B cell (primary cell): ENCODE measurements around the gene WDR83. TPM values are rescaled to one million over a fixed set of nuclear protein-coding genes. Genes with fewer than 3 reads are reported as not detected.

ENCODE experiments used
- ATAC-seq: fragments of 200-7000 bp; cut with Tn5 transposase; one replicate; pipeline ENCODE4 v1.10.0; 2021; ENCODE audit warnings: low read depth, mild to moderate bottlenecking, moderate number of reproducible peaks, moderate library complexity
- CTCF ChIA-PET: fragments of 350-600 bp; sonication (Branson Sonifier 250); formaldehyde crosslinking; loops from one replicate; lab custom pipeline; 2021; ENCODE audit warnings: antibody characterized with exemption, inconsistent platforms; lab: Charles Lee
- POLR2A ChIA-PET: fragments of 350-600 bp; sonication (Branson Sonifier 250); formaldehyde crosslinking; loops from one replicate; lab custom pipeline; 2021; ENCODE audit warnings: antibody characterized with exemption; lab: Charles Lee
- DNase-seq: peaks from one replicate; pipeline ENCODE4 v3.0.0; 2013
- H2AFZ ChIP-seq: 2 replicates; pipeline ENCODE4 v1.6.1; 2012; ENCODE audit warnings: mild to moderate bottlenecking, low read depth, low read length; ENCODE audit not compliant: insufficient read depth, poor library complexity, severe bottlenecking
- H3K27ac ChIP-seq, 2 donors: 1 replicate in 1 of 2; 2 replicates in 1 of 2; pipeline ENCODE4 v1.5.1; 2012 to 2013; ENCODE audit warnings: low read length in 2 of 2, mild to moderate bottlenecking in 2 of 2, moderate library complexity in 1 of 2
- H3K27me3 ChIP-seq, 4 experiments: fragments of 200-600 bp in 1 of 4; sonication (generic) in 1 of 4; replicated peaks in 1 of 4; 1 replicate in 2 of 4; 2 replicates in 2 of 4; pipeline versions ENCODE4 v1.6.1 to v1.7.0; 2013 to 2016; ENCODE audit warnings: low read length in 3 of 4, mild to moderate bottlenecking in 2 of 4, mixed read lengths in 1 of 4, moderate library complexity in 1 of 4; ENCODE audit not compliant: insufficient read depth in 4 of 4, control insufficient read depth in 3 of 4; ENCODE audit errors: control extremely low read depth in 1 of 4
- H3K36me3 ChIP-seq, 2 experiments: replicated peaks in 1 of 2; 1 replicate in 1 of 2; 2 replicates in 1 of 2; pipeline versions ENCODE4 v1.6.1 to v1.7.1; 2013; ENCODE audit warnings: low read length in 1 of 2; ENCODE audit not compliant: insufficient read depth in 2 of 2, control insufficient read depth in 1 of 2; ENCODE audit errors: control extremely low read depth in 1 of 2, extremely low read depth in 1 of 2
- H3K4me1 ChIP-seq, 2 donors: fragments of 200-600 bp in 1 of 2; sonication (generic) in 1 of 2; 1 replicate in 1 of 2; 2 replicates in 1 of 2; pipeline versions ENCODE4 v1.5.1 to v1.6.1; 2013 to 2017; ENCODE audit warnings: low read length in 2 of 2; ENCODE audit not compliant: control insufficient read depth in 2 of 2, insufficient read depth in 2 of 2
- H3K4me2 ChIP-seq: replicated peaks from 2 replicates; pipeline ENCODE3; 2012; ENCODE audit warnings: mild to moderate bottlenecking, low read depth, low read length; ENCODE audit not compliant: poor library complexity, severe bottlenecking
- H3K4me3 ChIP-seq, 5 experiments: fragments of 200-600 bp in 1 of 5; sonication (generic) in 1 of 5; 1 replicate in 3 of 5; 2 replicates in 2 of 5; pipeline versions ENCODE4 v1.5.1 to v1.7.0; 2011 to 2016; ENCODE audit warnings: low read length in 4 of 5, mild to moderate bottlenecking in 4 of 5, low read depth in 2 of 5, control low read depth in 1 of 5, moderate library complexity in 1 of 5; ENCODE audit not compliant: insufficient read depth in 1 of 5; ENCODE audit errors: control extremely low read depth in 1 of 5, extremely low read depth in 1 of 5
- H3K79me2 ChIP-seq: fragments of 200-600 bp; sonication (generic); one replicate; pipeline ENCODE4 v1.6.0; 2016; ENCODE audit warnings: low read length; ENCODE audit not compliant: control insufficient read depth, insufficient read depth
- H3K9ac ChIP-seq: fragments of 200-600 bp; sonication (generic); 2 replicates; pipeline ENCODE4 v1.6.1; 2017; ENCODE audit warnings: mild to moderate bottlenecking, low read length, moderate library complexity
- H3K9me3 ChIP-seq, 3 donors: one replicate each; pipeline versions ENCODE4 v1.6.1 to v1.7.1; 2013; ENCODE audit warnings: low read length in 2 of 3; ENCODE audit not compliant: control insufficient read depth in 2 of 3, insufficient read depth in 1 of 3; ENCODE audit errors: control extremely low read depth in 1 of 3
- H4K20me1 ChIP-seq: 2 replicates; pipeline ENCODE4 v1.6.0; 2012; ENCODE audit warnings: mild to moderate bottlenecking, low read length; ENCODE audit not compliant: insufficient read depth, control insufficient read depth, poor library complexity, severe bottlenecking
- H3K27ac Mint-ChIP-seq: one replicate; pipeline ENCODE4 v1.8.0; 2021; ENCODE audit warnings: mixed read lengths
- H3K27me3 Mint-ChIP-seq: one replicate; pipeline ENCODE4 v1.8.0; 2021; ENCODE audit warnings: mixed read lengths
- H3K4me1 Mint-ChIP-seq: one replicate; pipeline ENCODE4 v1.8.0; 2021; ENCODE audit warnings: mixed read lengths
- H3K4me3 Mint-ChIP-seq: one replicate; pipeline ENCODE4 v1.8.0; 2021; ENCODE audit warnings: mixed read lengths
- H3K9me3 Mint-ChIP-seq: one replicate; pipeline ENCODE4 v1.8.0; 2022; ENCODE audit warnings: mixed read lengths; ENCODE audit not compliant: insufficient read depth
- EZH2 ChIP-seq: IDR thresholded peaks from 2 replicates; pipeline ENCODE4 v1.6.1; 2012; ENCODE audit warnings: borderline replicate concordance, low read depth, mild to moderate bottlenecking, moderate library complexity, low read length; ENCODE audit not compliant: insufficient read depth, poor library complexity, severe bottlenecking
- WGBS: methylation state at CpG from one replicate; pipeline ENCODE4 v1.1.5; 2013; ENCODE audit warnings: missing lambda C conversion rate; ENCODE audit not compliant: insufficient coverage; 5-methylcytosine and 5-hydroxymethylcytosine counted together
- intact Hi-C: fragments of 100-400 bp; cut with micrococcal nuclease; formaldehyde crosslinking; loops from one replicate; pipeline ENCODE4 v1.10.0; 2022
- polyA plus RNA-seq: library from polyadenylated mRNA; depleted of rRNA; stranded (reverse); fragments of >200 nt; gene quantifications from 2 replicates; pipeline ENCODE4 v1.2.3, GENCODE V29; 2012
- total RNA-seq, 2 donors: library from RNA; stranded (reverse); fragments of 120-200 nt in 1 of 2; gene quantifications; 1 replicate in 1 of 2; 2 replicates in 1 of 2; pipeline versions ENCODE4 v1.2.3 to v1.2.4, GENCODE V29; 2013 to 2022
- TF ChIP-seq, protein P1 (sequence below): fragments of 200-600 bp; IDR thresholded peaks from one replicate; pipeline ENCODE4 v1.8.0; 2022; ENCODE audit warnings: antibody characterized with exemption, mild to moderate bottlenecking

Gene WDR83
- total and polyA plus RNA-seq, 2 donors (not counting 1 experiment from before 2014, with no cell fraction given), result 16.3 to 24.6 TPM

- H3K27ac ChIP-seq, result peak overlapping the region in 1 of 2 donors; percentile 33
- intact Hi-C loops, result no loop called here
- Mint-ChIP-seq H3K27ac (no peak overlapping the region), H3K9me3 (no peaks in the 10 kb centered on the region), H3K27me3 (no peaks in the 10 kb centered on the region), H3K4me1 (peaks cover 7% of the 10 kb centered on the region), H3K4me3 (peak overlapping the region; percentile 45)
- no peak overlapping the region for H2AFZ ChIP-seq
- ChIA-PET CTCF (interaction anchor here (0.5 to 0.7 kb wide), 2 partner anchors 82 to 84 kb away, joined by 3 read pairs; no protein-coding TSS in a partner anchor), POLR2A (interaction anchor here (0.6 to 0.7 kb wide), 3 partner anchors 13 to 136 kb away, joined by 3 to 9 read pairs (median 8); no protein-coding TSS in a partner anchor)
- peaks cover 7% of the 10 kb centered on the region for H4K20me1 ChIP-seq
- TF ChIP-seq, protein P1, sequence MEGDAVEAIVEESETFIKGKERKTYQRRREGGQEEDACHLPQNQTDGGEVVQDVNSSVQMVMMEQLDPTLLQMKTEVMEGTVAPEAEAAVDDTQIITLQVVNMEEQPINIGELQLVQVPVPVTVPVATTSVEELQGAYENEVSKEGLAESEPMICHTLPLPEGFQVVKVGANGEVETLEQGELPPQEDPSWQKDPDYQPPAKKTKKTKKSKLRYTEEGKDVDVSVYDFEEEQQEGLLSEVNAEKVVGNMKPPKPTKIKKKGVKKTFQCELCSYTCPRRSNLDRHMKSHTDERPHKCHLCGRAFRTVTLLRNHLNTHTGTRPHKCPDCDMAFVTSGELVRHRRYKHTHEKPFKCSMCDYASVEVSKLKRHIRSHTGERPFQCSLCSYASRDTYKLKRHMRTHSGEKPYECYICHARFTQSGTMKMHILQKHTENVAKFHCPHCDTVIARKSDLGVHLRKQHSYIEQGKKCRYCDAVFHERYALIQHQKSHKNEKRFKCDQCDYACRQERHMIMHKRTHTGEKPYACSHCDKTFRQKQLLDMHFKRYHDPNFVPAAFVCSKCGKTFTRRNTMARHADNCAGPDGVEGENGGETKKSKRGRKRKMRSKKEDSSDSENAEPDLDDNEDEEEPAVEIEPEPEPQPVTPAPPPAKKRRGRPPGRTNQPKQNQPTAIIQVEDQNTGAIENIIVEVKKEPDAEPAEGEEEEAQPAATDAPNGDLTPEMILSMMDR, result no peak
- no peak for TF ChIP-seq EZH2
- H3K4me2 ChIP-seq, result peak overlapping the region; percentile 55
- H3K9ac ChIP-seq, result no peak overlapping the region
- peak; percentile 71 for ATAC-seq
- no peak overlapping the region for H3K4me3 ChIP-seq
- H3K36me3 ChIP-seq, result peaks cover 0 to 41% of the 10 kb centered on the region in 2 experiments
- peaks cover 4% of the 10 kb centered on the region for H3K79me2 ChIP-seq
- H3K4me1 ChIP-seq, result peaks cover 0 to 10% of the 10 kb centered on the region in 2 donors
- DNase-seq, result peak; percentile 61
- no peaks in the 10 kb centered on the region for H3K9me3 ChIP-seq
- 77% methylated on average over 29 of the region's 31 CpGs for WGBS
- no peaks in the 10 kb centered on the region for H3K27me3 ChIP-seq
Measured at GRCh38 chr19:12647490-12648071, 19.0 kb upstream of the WDR83 start.

GRCh38 chr19:12648088-12648487 is 18.5 kb upstream of the WDR83 start:
- H3K27ac Mint-ChIP-seq, result no peak overlapping the region
- H3K4me1 ChIP-seq, result peaks cover 0 to 10% of the 10 kb centered on the region in 2 donors
- H3K9ac ChIP-seq, result no peak overlapping the region
- DNase-seq, result no peak
- peaks cover 4% of the 10 kb centered on the region for H3K79me2 ChIP-seq
- peak overlapping the region in 1 of 2 donors; percentile 33 for H3K27ac ChIP-seq
- H4K20me1 ChIP-seq, result peaks cover 7% of the 10 kb centered on the region
- no peak for ATAC-seq
- ChIA-PET POLR2A (no interaction called here), CTCF (no interaction called here)
- peaks cover 7% of the 10 kb centered on the region for H3K4me1 Mint-ChIP-seq
- WGBS, result 81% methylated on average over 29 of the region's 29 CpGs
- peaks cover 0 to 41% of the 10 kb centered on the region in 2 experiments for H3K36me3 ChIP-seq
- H3K27me3 ChIP-seq, result no peaks in the 10 kb centered on the region
- H3K4me3 ChIP-seq, result no peak overlapping the region
- H3K27me3 Mint-ChIP-seq, result no peaks in the 10 kb centered on the region
- H3K9me3 ChIP-seq, result no peaks in the 10 kb centered on the region
- no peak overlapping the region for H3K4me3 Mint-ChIP-seq
- intact Hi-C loops, result no loop called here
- peak overlapping the region; percentile 55 for H3K4me2 ChIP-seq
- H3K9me3 Mint-ChIP-seq, result no peaks in the 10 kb centered on the region
- TF ChIP-seq, protein P1, result no peak
- TF ChIP-seq EZH2, result no peak
- H2AFZ ChIP-seq, result no peak overlapping the region
